NT2/D1 (cell line): ENCODE data around the gene LRIG1.

Experiments used
- DNase-seq: peaks from one replicate; pipeline ENCODE4 v3.0.0-alpha.2; 2011; ENCODE audit warnings: low read depth, low spot score
- H3K27me3 ChIP-seq: 2 replicates; pipeline ENCODE4 v1.6.0; 2011; ENCODE audit warnings: mild to moderate bottlenecking; ENCODE audit not compliant: insufficient read length, insufficient read depth
- H3K36me3 ChIP-seq: 2 replicates; pipeline ENCODE4 v1.6.1; 2011; ENCODE audit warnings: mild to moderate bottlenecking, low read length, mixed read lengths; ENCODE audit not compliant: insufficient read depth, insufficient read length
- H3K4me1 ChIP-seq: 2 replicates; pipeline ENCODE4 v1.5.1; 2011; ENCODE audit not compliant: insufficient read depth, insufficient read length
- H3K4me3 ChIP-seq: 2 replicates; pipeline ENCODE4 v1.5.1; 2011; ENCODE audit warnings: low read depth; ENCODE audit not compliant: insufficient read length
- H3K9ac ChIP-seq: 2 replicates; pipeline ENCODE4 v1.6.0; 2011; ENCODE audit warnings: low read depth; ENCODE audit not compliant: insufficient read length
- H3K9me3 ChIP-seq: 2 replicates; pipeline ENCODE4 v1.5.1; 2011; ENCODE audit warnings: mild to moderate bottlenecking, low read length; ENCODE audit not compliant: insufficient read depth
- SUZ12 ChIP-seq: IDR thresholded peaks from 2 replicates; pipeline ENCODE4 v1.6.1; 2011; ENCODE audit not compliant: insufficient read length, insufficient read depth; ENCODE audit errors: extremely low read depth
- YY1 ChIP-seq: IDR thresholded peaks from 2 replicates; pipeline ENCODE4 v1.6.1; 2011; ENCODE audit not compliant: insufficient read length, insufficient read depth
- ZNF274 ChIP-seq: IDR thresholded peaks from 2 replicates; pipeline ENCODE4 v1.6.1; 2011; ENCODE audit warnings: mild to moderate bottlenecking, low read depth, low read length

The LRIG1 gene

DNA sequence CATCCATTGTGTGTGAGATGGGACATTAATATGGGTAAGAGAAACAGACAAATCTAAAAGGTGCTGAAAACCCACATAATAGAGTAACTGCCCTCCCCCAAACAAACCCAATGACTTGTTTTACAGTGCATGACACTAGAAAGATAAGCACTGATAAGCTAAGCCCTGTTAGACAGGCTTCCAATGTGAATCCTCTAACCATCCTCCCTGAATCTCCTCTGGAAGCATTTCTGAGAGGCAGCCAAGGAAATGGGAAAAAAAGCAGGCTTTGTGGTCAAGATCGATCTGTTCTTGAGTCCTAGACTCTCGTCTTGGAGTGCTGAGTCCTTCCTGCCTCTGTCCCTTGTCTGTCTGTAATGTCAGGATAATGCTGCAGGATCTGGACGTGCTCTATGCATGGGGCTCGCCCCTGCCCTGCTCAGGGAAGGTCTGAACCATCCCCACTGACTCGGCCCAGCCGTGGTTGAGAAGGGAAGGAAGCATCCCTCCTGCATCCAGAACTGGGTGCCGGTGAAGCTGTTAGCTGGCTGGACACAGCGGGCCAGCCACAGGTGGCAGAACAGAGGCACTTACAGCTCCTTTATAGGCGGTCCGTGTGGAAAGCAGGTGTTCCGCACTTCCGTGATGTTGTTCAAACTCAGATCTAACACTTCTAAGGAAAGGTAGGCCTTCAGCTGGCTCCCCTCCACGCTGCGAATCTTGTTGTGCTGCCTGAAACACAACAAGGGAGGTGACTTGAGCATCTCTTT lies 84.1 kb downstream of the LRIG1 start:
- H3K36me3 ChIP-seq, result peaks cover 28% of the 10 kb centered on the region
- H3K4me3 ChIP-seq, result no peak overlapping the region
- H3K9ac ChIP-seq, result no peak overlapping the region
- no peaks in the 10 kb centered on the region for H3K27me3 ChIP-seq
- peaks cover 3% of the 10 kb centered on the region for H3K4me1 ChIP-seq
- peaks cover 24% of the 10 kb centered on the region for H3K9me3 ChIP-seq
- DNase-seq, result no peak
- TF ChIP-seq ZNF274 (no peak), SUZ12 (no peak), YY1 (no peak)

DNA sequence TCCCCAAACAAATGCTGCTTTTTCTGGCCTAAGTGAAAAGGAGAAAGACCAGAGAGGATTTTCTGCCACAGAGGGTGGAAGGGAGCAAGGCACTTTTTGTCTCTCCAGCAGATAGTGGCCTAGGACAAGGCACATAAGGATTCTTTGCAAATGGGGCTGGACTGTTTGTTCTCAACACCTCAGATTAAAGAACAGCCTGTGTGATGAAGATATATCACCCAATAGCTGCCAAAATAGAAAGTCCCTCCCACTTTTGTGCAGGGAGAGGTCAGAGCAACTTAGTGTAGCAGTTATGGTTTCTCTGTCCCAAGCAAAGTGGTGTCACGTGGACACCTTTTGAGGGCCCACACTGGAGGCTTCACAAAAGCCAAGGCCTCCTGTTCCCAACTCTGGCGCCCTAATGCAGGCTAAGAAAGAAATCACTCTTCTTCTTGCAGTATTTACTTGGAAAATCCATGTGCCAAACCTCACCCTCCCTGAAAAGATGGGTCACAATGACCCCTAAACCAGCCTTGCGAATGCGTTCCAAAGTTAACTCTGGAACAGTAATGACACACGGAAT lies 84.9 kb downstream of the LRIG1 start:
- peaks cover 3% of the 10 kb centered on the region for H3K4me1 ChIP-seq
- no peak overlapping the region for H3K4me3 ChIP-seq
- H3K27me3 ChIP-seq, result no peaks in the 10 kb centered on the region
- H3K9ac ChIP-seq, result no peak overlapping the region
- TF ChIP-seq SUZ12 (no peak), YY1 (no peak), ZNF274 (no peak)
- H3K9me3 ChIP-seq, result peaks cover 16% of the 10 kb centered on the region
- H3K36me3 ChIP-seq, result peaks cover 30% of the 10 kb centered on the region
- no peak for DNase-seq

DNA sequence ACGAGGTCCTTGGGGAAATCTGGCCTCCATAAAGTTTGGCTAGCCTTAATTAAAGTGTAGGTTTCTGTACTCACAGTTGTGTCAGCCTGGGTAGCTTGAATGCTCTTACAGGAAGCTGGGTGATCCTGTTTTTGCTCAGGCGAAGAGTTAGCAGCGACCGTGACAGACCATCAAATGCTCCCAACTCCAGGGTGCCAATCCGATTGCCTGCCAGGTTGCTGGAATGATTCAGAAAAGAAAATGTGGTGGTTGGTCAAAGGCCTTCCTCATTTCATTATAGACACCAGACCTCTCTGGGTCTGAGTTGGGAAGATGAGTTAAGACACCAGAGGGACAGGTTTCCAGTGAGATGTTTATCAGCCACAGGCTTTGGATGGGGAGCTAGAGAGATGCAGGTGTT lies 86.0 kb downstream of the LRIG1 start:
- Histone ChIP-seq H3K36me3 (peaks cover 41% of the 10 kb centered on the region), H3K4me1 (peaks cover 3% of the 10 kb centered on the region), H3K9me3 (peaks cover 5% of the 10 kb centered on the region; the same call in 1 of the 2 replicates), H3K27me3 (no peaks in the 10 kb centered on the region), H3K4me3 (no peak overlapping the region), H3K9ac (no peak overlapping the region)
- no peak for DNase-seq
- TF ChIP-seq SUZ12 (no peak), ZNF274 (no peak), YY1 (no peak)

DNA sequence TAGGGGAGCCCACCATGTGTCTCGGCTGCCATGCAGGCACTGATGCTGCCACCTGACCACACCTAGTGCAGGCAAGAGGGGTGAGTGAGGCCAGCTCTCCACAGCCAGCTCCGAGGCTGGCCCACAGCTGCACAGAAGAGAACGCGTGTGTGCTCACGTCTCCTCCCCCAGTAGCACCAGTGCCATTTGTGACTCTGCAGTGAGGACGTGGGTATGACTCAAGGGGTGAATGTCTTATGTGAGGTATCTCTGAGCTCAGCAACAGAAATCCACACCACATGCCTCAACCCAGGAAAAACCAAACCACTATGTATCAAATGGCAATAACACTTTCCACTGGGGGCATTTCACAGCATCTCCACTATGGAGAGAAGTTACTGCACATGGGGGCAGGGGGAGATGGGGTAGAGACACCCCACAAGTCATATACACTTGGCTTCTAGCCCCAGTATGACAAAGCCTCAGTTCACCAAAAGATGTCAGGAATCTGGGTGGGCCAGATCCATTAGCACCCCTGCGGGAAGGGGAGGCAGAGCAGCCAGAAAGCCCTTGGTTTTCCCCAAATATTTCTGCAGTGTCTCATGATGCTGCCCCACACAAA lies 87.6 kb downstream of the LRIG1 start:
- no peak overlapping the region for H3K4me3 ChIP-seq
- no peak for TF ChIP-seq SUZ12
- no peak for TF ChIP-seq ZNF274
- TF ChIP-seq YY1, result no peak
- H3K27me3 ChIP-seq, result no peaks in the 10 kb centered on the region
- DNase-seq, result no peak
- H3K4me1 ChIP-seq, result peaks cover 3% of the 10 kb centered on the region
- H3K9me3 ChIP-seq, result peaks cover 5% of the 10 kb centered on the region; the same call in 1 of the 2 replicates
- peaks cover 53% of the 10 kb centered on the region for H3K36me3 ChIP-seq
- no peak overlapping the region for H3K9ac ChIP-seq

DNA sequence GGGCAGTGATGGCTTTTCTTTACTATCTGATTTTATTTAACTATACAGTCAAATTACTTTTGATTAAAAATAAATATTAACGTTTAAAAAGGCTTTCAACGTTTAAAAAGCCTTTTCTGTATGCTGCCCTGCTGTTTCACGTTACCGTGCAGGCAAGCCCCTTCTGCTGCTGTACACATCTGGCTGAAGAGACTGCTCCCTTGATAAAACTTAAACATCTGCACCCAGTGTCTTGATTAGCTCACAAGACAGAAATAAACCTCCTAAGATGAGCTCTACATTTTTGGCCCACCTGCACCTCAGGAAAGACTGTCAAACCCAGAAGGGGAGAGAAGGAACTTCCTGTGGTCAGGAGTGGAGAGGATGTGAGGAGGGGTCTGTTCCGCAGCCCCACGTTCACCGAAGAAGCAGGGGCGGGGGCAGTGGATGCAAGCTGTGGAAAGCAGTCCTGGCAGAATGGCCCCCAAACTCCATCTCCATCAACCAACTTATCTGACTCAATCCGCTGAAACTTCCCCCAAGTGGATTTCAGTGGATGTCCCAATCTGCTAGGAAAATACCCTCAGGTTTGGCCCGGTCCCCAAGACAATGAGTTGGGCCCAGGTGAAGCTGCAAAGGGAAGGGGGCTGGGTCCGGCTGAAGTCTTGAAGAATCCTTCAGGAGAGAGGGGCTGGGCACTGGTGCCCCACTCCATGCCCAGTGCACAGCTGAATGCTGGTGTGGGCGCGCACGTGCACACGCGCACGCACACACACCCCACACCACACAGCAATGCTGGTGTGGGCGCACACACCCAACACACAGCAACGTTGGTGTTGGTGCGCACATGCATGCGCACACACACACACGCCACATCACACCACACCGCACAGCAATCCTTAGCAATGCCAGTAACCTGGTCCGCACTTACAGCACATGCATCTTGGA lies 88.6 kb downstream of the LRIG1 start:
- peaks cover 5% of the 10 kb centered on the region; the same call in 1 of the 2 replicates for H3K9me3 ChIP-seq
- DNase-seq, result no peak
- peaks cover 64% of the 10 kb centered on the region for H3K36me3 ChIP-seq
- no peak for TF ChIP-seq YY1
- TF ChIP-seq SUZ12, result no peak
- no peak for TF ChIP-seq ZNF274
- no peak overlapping the region for H3K4me3 ChIP-seq
- H3K4me1 ChIP-seq, result peaks cover 9% of the 10 kb centered on the region
- H3K9ac ChIP-seq, result no peak overlapping the region
- H3K27me3 ChIP-seq, result no peaks in the 10 kb centered on the region

DNA sequence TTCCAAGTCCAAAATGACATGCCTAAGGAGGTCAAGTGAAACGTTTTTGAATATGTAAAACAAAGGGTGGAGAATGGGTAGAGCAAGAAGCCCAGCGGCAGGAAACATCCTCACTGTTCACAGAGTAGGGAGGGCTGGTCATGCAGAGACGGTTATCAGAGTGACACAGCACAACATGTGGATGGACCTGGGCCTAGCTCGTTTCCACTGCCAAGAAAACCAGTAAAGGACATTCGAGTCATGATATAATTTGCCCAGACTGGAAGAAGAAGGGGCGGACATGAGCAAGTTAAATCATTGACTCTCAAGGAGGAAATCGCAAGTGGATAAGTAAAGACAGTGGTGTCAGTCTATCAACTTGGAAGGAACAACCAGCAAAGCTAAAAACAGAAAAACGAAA lies 89.3 kb downstream of the LRIG1 start:
- Histone ChIP-seq H3K4me1 (peaks cover 9% of the 10 kb centered on the region), H3K27me3 (no peaks in the 10 kb centered on the region), H3K9ac (no peak overlapping the region), H3K4me3 (no peak overlapping the region), H3K9me3 (peaks cover 5% of the 10 kb centered on the region; the same call in 1 of the 2 replicates), H3K36me3 (peaks cover 71% of the 10 kb centered on the region)
- no peak for TF ChIP-seq ZNF274
- no peak for TF ChIP-seq YY1
- no peak for TF ChIP-seq SUZ12
- no peak for DNase-seq

DNA sequence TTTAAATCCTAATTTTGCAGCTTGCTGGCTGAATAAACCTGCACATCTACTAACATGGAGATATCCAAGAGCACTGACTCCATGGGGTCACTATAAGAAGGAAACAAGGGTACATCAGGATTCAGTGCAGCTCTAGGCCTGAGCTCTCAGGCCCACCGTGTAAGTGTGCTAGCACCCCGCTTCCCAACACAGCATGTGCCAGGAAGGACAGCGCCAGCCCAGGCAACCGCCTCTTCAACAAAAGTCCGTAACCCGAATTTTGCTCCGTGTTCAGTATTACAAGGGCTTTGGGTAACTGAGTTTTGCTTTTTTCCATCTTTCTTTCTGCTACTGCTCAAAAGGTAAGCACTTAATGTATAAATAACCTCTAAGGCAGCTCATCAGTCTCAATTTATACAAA lies 89.8 kb downstream of the LRIG1 start:
- peaks cover 75% of the 10 kb centered on the region for H3K36me3 ChIP-seq
- no peak overlapping the region for H3K4me3 ChIP-seq
- peaks cover 5% of the 10 kb centered on the region; the same call in 1 of the 2 replicates for H3K9me3 ChIP-seq
- TF ChIP-seq YY1, result no peak
- no peak for TF ChIP-seq ZNF274
- no peak for TF ChIP-seq SUZ12
- peaks cover 9% of the 10 kb centered on the region for H3K4me1 ChIP-seq
- no peaks in the 10 kb centered on the region for H3K27me3 ChIP-seq
- H3K9ac ChIP-seq, result no peak overlapping the region
- DNase-seq, result no peak
